CD14-positive monocyte (primary cell): ENCODE results near the gene MYO1H. TPM values are rescaled to one million over a fixed set of nuclear protein-coding genes. Genes with fewer than 3 reads are reported as not detected.

Experiments
- DNase-seq, 3 donors: peaks; one replicate each; pipeline ENCODE4 v3.0.0-alpha.2; 2011 to 2022
- H2AFZ ChIP-seq: 2 replicates; pipeline ENCODE4 v1.6.0; 2012; ENCODE audit warnings: mild to moderate bottlenecking, low read depth, low read length, inconsistent platforms; ENCODE audit not compliant: insufficient read depth, poor library complexity, severe bottlenecking
- H3K27ac ChIP-seq, 2 donors: 1 replicate in 1 of 2; 2 replicates in 1 of 2; pipeline ENCODE4 v1.5.1; 2012 to 2013; ENCODE audit warnings: low read length in 2 of 2, control low read depth in 1 of 2, inconsistent platforms in 1 of 2, low read depth in 1 of 2, mild to moderate bottlenecking in 1 of 2
- H3K27me3 ChIP-seq, 2 donors: one replicate each; pipeline versions ENCODE4 v1.6.0 to v1.6.1; 2011 to 2013; ENCODE audit warnings: low read length in 2 of 2; ENCODE audit not compliant: control insufficient read depth in 2 of 2, insufficient read depth in 2 of 2
- H3K36me3 ChIP-seq, 2 donors: replicated peaks in 1 of 2; 1 replicate in 1 of 2; 2 replicates in 1 of 2; pipeline versions ENCODE4 v1.5.1 to v1.6.1; 2012 to 2013; ENCODE audit warnings: low read length in 2 of 2, control low read depth in 1 of 2, inconsistent platforms in 1 of 2, mild to moderate bottlenecking in 1 of 2; ENCODE audit not compliant: insufficient read depth in 2 of 2, control insufficient read depth in 1 of 2
- H3K4me1 ChIP-seq, 2 donors: 1 replicate in 1 of 2; 2 replicates in 1 of 2; pipeline versions ENCODE4 v1.5.1 to v1.6.1; 2012 to 2013; ENCODE audit warnings: low read length in 2 of 2, control low read depth in 1 of 2, inconsistent platforms in 1 of 2, mild to moderate bottlenecking in 1 of 2, moderate library complexity in 1 of 2; ENCODE audit not compliant: insufficient read depth in 2 of 2, control insufficient read depth in 1 of 2
- H3K4me2 ChIP-seq: replicated peaks from 2 replicates; pipeline ENCODE3; 2012; ENCODE audit warnings: low read length, moderate library complexity, mild to moderate bottlenecking; ENCODE audit not compliant: poor library complexity, severe bottlenecking; ENCODE audit errors: extremely low read depth
- H3K4me3 ChIP-seq, 3 experiments: fragments of 200-600 bp in 1 of 3; sonication (generic) in 1 of 3; replicated peaks in 1 of 3; 1 replicate in 2 of 3; 2 replicates in 1 of 3; pipeline ENCODE4 v1.5.1; 2011 to 2013; ENCODE audit warnings: low read length in 3 of 3, mild to moderate bottlenecking in 3 of 3, control low read depth in 2 of 3, low read depth in 2 of 3, inconsistent platforms in 1 of 3, moderate library complexity in 1 of 3
- H3K79me2 ChIP-seq: 2 replicates; pipeline ENCODE4 v1.6.0; 2012; ENCODE audit warnings: mild to moderate bottlenecking, control low read depth, inconsistent platforms, low read length, moderate library complexity; ENCODE audit not compliant: insufficient read depth
- H3K9ac ChIP-seq: 2 replicates; pipeline ENCODE4 v1.6.0; 2017; ENCODE audit warnings: low read length, mild to moderate bottlenecking; ENCODE audit not compliant: insufficient read depth, poor library complexity, severe bottlenecking
- H3K9me3 ChIP-seq, 2 donors: replicated peaks in 1 of 2; 1 replicate in 1 of 2; 2 replicates in 1 of 2; pipeline versions ENCODE4 v1.5.1 to v1.6.1; 2012 to 2013; ENCODE audit warnings: low read length in 2 of 2, control low read depth in 1 of 2; ENCODE audit not compliant: control insufficient read depth in 1 of 2, insufficient read depth in 1 of 2
- H4K20me1 ChIP-seq: 2 replicates; pipeline ENCODE4 v1.6.0; 2012; ENCODE audit warnings: mild to moderate bottlenecking, low read length, control low read depth, moderate library complexity; ENCODE audit not compliant: insufficient read depth
- H3K27ac Mint-ChIP-seq, 7 donors: one replicate each; pipeline ENCODE4 v1.8.0; 2020; ENCODE audit warnings: mild to moderate bottlenecking in 7 of 7, mixed read lengths in 7 of 7, moderate library complexity in 6 of 7, inconsistent platforms in 2 of 7
- H3K27me3 Mint-ChIP-seq, 3 donors: one replicate each; pipeline ENCODE4 v1.8.0; 2021 to 2022; ENCODE audit warnings: low read depth in 3 of 3, mild to moderate bottlenecking in 3 of 3, mixed read lengths in 3 of 3, moderate library complexity in 3 of 3, inconsistent platforms in 1 of 3
- H3K36me3 Mint-ChIP-seq, 2 donors: one replicate each; pipeline ENCODE4 v1.8.0; 2020; ENCODE audit warnings: mixed read lengths in 2 of 2, inconsistent platforms in 1 of 2, mild to moderate bottlenecking in 1 of 2
- H3K4me1 Mint-ChIP-seq: one replicate; pipeline ENCODE4 v1.8.0; 2020; ENCODE audit warnings: mild to moderate bottlenecking, mixed read lengths
- H3K4me3 Mint-ChIP-seq, 2 donors: one replicate each; pipeline ENCODE4 v1.8.0; 2020; ENCODE audit warnings: mild to moderate bottlenecking in 2 of 2, mixed read lengths in 2 of 2, moderate library complexity in 1 of 2
- H3K9me3 Mint-ChIP-seq, 7 donors: one replicate each; pipeline ENCODE4 v1.8.0; 2020 to 2022; ENCODE audit warnings: mixed read lengths in 7 of 7, mild to moderate bottlenecking in 6 of 7, moderate library complexity in 6 of 7, inconsistent platforms in 2 of 7
- WGBS: methylation state at CpG from one replicate; pipeline ENCODE4 v1.1.5; 2013; ENCODE audit warnings: missing lambda C conversion rate; ENCODE audit not compliant: insufficient coverage; 5-methylcytosine and 5-hydroxymethylcytosine counted together
- intact Hi-C, 2 donors: fragments of 100-400 bp; cut with micrococcal nuclease; formaldehyde crosslinking; loops; one replicate each; pipeline versions ENCODE4 v1.15.0 to v1.15.1; 2023
- polyA plus RNA-seq, 3 donors: library from polyadenylated mRNA; depleted of rRNA in 1 of 3; unstranded in 2 of 3; stranded (reverse) in 1 of 3; fragments of 300-500 nt in 2 of 3; fragments of >200 nt in 1 of 3; fragmentation: Illumina TruSeq in 2 of 3; gene quantifications; 1 replicate in 2 of 3; 2 replicates in 1 of 3; pipeline ENCODE4 v1.2.3, GENCODE V29; 2012 to 2021
- TF ChIP-seq, protein P1 (sequence below): fragments of 200-600 bp; IDR thresholded peaks from one replicate; pipeline ENCODE4 v1.8.0; 2022; ENCODE audit warnings: antibody characterized with exemption, mild to moderate bottlenecking

The MYO1H gene
- polyA plus RNA-seq, 3 donors = not detected

GRCh38 chr12:109446869-109447268, 99.2 kb downstream of the MYO1H start:
- 90% methylated on average over 3 of the region's 8 CpGs for WGBS
- no peaks in the 10 kb centered on the region for H3K9me3 Mint-ChIP-seq
- Histone ChIP-seq H3K79me2 (no peaks in the 10 kb centered on the region), H3K4me2 (no peak overlapping the region), H3K27ac (no peak overlapping the region), H3K9me3 (no peaks in the 10 kb centered on the region), H2AFZ (no peak overlapping the region), H3K4me1 (no peaks in the 10 kb centered on the region), H4K20me1 (no peaks in the 10 kb centered on the region), H3K4me3 (no peak overlapping the region), H3K9ac (no peak overlapping the region), H3K36me3 (peaks cover 40 to 69% of the 10 kb centered on the region in 2 donors), H3K27me3 (no peaks in the 10 kb centered on the region)
- intact Hi-C loops = no loop called here
- H3K36me3 Mint-ChIP-seq = peaks cover 56 to 69% of the 10 kb centered on the region in 2 donors
- no peak overlapping the region for H3K4me3 Mint-ChIP-seq
- no peaks in the 10 kb centered on the region for H3K27me3 Mint-ChIP-seq
- no peak overlapping the region for H3K27ac Mint-ChIP-seq
- TF ChIP-seq, protein P1, sequence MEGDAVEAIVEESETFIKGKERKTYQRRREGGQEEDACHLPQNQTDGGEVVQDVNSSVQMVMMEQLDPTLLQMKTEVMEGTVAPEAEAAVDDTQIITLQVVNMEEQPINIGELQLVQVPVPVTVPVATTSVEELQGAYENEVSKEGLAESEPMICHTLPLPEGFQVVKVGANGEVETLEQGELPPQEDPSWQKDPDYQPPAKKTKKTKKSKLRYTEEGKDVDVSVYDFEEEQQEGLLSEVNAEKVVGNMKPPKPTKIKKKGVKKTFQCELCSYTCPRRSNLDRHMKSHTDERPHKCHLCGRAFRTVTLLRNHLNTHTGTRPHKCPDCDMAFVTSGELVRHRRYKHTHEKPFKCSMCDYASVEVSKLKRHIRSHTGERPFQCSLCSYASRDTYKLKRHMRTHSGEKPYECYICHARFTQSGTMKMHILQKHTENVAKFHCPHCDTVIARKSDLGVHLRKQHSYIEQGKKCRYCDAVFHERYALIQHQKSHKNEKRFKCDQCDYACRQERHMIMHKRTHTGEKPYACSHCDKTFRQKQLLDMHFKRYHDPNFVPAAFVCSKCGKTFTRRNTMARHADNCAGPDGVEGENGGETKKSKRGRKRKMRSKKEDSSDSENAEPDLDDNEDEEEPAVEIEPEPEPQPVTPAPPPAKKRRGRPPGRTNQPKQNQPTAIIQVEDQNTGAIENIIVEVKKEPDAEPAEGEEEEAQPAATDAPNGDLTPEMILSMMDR = no peak
- no peaks in the 10 kb centered on the region for H3K4me1 Mint-ChIP-seq
- no peak for DNase-seq

DNA sequence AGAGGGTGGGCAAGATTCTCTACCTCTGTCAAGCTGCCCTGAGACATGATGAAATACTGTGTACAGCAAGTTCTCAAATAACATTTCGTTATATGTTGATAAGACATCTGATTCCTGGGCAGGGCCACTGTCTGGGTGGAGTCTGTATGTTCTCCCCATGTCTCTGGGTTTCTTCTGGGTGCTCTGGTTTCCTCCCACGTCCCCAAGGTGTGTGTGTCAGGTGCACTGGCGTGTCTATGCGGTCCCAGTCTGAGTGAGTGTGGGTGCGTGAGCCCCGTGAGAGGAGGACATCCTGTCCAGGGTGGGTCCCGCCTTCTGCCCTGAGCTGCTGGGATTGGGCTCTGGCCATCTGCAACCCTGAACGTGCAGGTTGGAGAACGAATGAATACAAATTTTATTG, 99.8 kb downstream of the MYO1H start:
- Histone ChIP-seq H3K79me2 (no peaks in the 10 kb centered on the region), H3K27me3 (no peaks in the 10 kb centered on the region), H2AFZ (no peak overlapping the region), H3K27ac (no peak overlapping the region), H3K36me3 (peaks cover 46 to 75% of the 10 kb centered on the region in 2 donors), H3K9ac (no peak overlapping the region), H3K4me2 (no peak overlapping the region), H3K4me1 (no peaks in the 10 kb centered on the region), H3K4me3 (no peak overlapping the region), H3K9me3 (no peaks in the 10 kb centered on the region), H4K20me1 (no peaks in the 10 kb centered on the region)
- peak overlapping the region in 2 of 7 donors; percentile 56 to 77 for H3K27ac Mint-ChIP-seq
- peaks cover 62 to 74% of the 10 kb centered on the region in 2 donors for H3K36me3 Mint-ChIP-seq
- H3K4me3 Mint-ChIP-seq = no peak overlapping the region
- no peaks in the 10 kb centered on the region for H3K27me3 Mint-ChIP-seq
- TF ChIP-seq, protein P1 = no peak
- no peaks in the 10 kb centered on the region for H3K9me3 Mint-ChIP-seq
- no peak for DNase-seq
- no peaks in the 10 kb centered on the region for H3K4me1 Mint-ChIP-seq
- intact Hi-C loops = no loop called here
- WGBS = 97% methylated on average over 5 of the region's 9 CpGs
